HL-60 (cell line): ENCODE measurements around the gene FCMR.

Experiments used
- DNase-seq, 2 experiments: peaks; one replicate each; pipeline ENCODE4 v3.0.0-alpha.2; 2010 to 2020; ENCODE audit warnings: low read depth in 1 of 2, low spot score in 1 of 2
- H3K27ac ChIP-seq: fragments of 250-450 bp; sonication (Bioruptor Pico); replicated peaks from 2 replicates; pipeline ENCODE4 v1.5.1; 2020; ENCODE audit warnings: mild to moderate bottlenecking, moderate library complexity
- H3K27me3 ChIP-seq: fragments of 250-450 bp; sonication (Bioruptor Pico); 2 replicates; pipeline ENCODE4 v1.5.1; 2021; ENCODE audit warnings: mild to moderate bottlenecking, moderate library complexity; ENCODE audit not compliant: insufficient read depth, poor library complexity, severe bottlenecking
- H3K4me3 ChIP-seq: replicated peaks from 2 replicates; pipeline ENCODE4 v1.5.1; 2011; ENCODE audit warnings: mild to moderate bottlenecking, control low read depth, low read length; ENCODE audit not compliant: insufficient read depth
- GABPA ChIP-seq: IDR thresholded peaks from 2 replicates; pipeline ENCODE4 v1.6.1; 2012; ENCODE audit warnings: low read depth
- POLR2AphosphoS5 ChIP-seq: IDR thresholded peaks from 2 replicates; pipeline ENCODE4 v1.6.1; 2012; ENCODE audit warnings: low read depth
- SPI1 ChIP-seq: IDR thresholded peaks from 2 replicates; pipeline ENCODE4 v1.6.1; 2012; ENCODE audit warnings: low read depth, mild to moderate bottlenecking, borderline replicate concordance
- TF ChIP-seq, protein P1 (sequence below): IDR thresholded peaks from 2 replicates; pipeline ENCODE4 v1.6.1; 2012; ENCODE audit warnings: low read depth; ENCODE audit not compliant: insufficient replicate concordance
- TF ChIP-seq, protein P2 (sequence below): IDR thresholded peaks from one replicate; pipeline ENCODE4 v1.5.1; 2011; ENCODE audit warnings: low read length, control low read depth, inconsistent platforms; ENCODE audit not compliant: insufficient read depth

Gene FCMR

DNA sequence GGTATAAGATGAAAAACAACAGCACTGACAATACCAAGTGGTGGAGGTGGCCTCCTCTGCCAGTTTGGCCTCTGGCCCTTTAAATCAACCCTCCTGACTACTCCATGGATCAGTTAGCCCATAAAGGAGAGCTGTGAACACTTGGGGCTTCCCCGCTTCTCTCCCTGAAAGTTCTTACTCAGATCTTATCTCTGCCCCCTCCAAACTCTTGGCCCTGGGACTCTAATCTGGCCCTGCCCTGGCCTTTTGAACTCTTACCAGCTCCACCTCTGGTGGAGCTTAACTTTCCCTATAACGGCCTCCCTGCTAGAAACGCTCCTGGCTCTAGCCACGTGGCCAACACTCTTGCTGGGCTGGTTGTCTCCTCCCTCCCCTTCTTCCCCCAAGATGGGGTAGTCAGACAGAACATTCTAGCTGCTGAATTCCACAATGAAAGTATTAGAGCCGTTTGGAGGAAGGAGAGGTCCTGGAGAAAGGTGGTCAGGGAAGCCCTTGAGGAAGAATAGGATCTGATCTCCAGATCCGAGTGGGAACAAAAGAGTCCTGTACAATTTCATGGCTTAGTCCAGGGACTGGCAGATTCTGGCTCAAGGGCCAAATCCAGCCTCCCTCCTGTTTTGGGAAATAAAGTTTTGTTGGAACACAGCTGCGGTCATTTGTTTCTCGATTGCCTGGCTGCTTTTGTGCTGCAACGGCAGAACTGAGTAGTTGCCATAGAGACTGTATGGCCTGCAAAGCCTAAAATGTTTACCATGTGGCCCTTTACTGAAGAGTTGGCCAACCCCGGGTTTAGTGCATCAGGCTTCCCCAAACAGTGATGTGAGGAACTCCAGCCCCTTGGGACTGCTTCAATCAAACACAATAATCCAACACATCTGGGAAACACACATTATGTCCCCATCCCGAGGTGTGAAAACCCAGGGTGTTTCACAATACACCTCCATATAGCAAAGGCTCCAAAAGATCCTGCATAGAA is 34.0 kb upstream of the FCMR start:
- no peak for TF ChIP-seq GABPA
- TF ChIP-seq, protein P1, sequence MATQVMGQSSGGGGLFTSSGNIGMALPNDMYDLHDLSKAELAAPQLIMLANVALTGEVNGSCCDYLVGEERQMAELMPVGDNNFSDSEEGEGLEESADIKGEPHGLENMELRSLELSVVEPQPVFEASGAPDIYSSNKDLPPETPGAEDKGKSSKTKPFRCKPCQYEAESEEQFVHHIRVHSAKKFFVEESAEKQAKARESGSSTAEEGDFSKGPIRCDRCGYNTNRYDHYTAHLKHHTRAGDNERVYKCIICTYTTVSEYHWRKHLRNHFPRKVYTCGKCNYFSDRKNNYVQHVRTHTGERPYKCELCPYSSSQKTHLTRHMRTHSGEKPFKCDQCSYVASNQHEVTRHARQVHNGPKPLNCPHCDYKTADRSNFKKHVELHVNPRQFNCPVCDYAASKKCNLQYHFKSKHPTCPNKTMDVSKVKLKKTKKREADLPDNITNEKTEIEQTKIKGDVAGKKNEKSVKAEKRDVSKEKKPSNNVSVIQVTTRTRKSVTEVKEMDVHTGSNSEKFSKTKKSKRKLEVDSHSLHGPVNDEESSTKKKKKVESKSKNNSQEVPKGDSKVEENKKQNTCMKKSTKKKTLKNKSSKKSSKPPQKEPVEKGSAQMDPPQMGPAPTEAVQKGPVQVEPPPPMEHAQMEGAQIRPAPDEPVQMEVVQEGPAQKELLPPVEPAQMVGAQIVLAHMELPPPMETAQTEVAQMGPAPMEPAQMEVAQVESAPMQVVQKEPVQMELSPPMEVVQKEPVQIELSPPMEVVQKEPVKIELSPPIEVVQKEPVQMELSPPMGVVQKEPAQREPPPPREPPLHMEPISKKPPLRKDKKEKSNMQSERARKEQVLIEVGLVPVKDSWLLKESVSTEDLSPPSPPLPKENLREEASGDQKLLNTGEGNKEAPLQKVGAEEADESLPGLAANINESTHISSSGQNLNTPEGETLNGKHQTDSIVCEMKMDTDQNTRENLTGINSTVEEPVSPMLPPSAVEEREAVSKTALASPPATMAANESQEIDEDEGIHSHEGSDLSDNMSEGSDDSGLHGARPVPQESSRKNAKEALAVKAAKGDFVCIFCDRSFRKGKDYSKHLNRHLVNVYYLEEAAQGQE, result no peak
- TF ChIP-seq, protein P2, sequence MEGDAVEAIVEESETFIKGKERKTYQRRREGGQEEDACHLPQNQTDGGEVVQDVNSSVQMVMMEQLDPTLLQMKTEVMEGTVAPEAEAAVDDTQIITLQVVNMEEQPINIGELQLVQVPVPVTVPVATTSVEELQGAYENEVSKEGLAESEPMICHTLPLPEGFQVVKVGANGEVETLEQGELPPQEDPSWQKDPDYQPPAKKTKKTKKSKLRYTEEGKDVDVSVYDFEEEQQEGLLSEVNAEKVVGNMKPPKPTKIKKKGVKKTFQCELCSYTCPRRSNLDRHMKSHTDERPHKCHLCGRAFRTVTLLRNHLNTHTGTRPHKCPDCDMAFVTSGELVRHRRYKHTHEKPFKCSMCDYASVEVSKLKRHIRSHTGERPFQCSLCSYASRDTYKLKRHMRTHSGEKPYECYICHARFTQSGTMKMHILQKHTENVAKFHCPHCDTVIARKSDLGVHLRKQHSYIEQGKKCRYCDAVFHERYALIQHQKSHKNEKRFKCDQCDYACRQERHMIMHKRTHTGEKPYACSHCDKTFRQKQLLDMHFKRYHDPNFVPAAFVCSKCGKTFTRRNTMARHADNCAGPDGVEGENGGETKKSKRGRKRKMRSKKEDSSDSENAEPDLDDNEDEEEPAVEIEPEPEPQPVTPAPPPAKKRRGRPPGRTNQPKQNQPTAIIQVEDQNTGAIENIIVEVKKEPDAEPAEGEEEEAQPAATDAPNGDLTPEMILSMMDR, result no peak
- no peak for TF ChIP-seq SPI1
- no peak for TF ChIP-seq POLR2AphosphoS5
- no peak overlapping the region for H3K27ac ChIP-seq
- no peak for DNase-seq
- H3K27me3 ChIP-seq, result no peaks in the 10 kb centered on the region
- no peak overlapping the region for H3K4me3 ChIP-seq

DNA sequence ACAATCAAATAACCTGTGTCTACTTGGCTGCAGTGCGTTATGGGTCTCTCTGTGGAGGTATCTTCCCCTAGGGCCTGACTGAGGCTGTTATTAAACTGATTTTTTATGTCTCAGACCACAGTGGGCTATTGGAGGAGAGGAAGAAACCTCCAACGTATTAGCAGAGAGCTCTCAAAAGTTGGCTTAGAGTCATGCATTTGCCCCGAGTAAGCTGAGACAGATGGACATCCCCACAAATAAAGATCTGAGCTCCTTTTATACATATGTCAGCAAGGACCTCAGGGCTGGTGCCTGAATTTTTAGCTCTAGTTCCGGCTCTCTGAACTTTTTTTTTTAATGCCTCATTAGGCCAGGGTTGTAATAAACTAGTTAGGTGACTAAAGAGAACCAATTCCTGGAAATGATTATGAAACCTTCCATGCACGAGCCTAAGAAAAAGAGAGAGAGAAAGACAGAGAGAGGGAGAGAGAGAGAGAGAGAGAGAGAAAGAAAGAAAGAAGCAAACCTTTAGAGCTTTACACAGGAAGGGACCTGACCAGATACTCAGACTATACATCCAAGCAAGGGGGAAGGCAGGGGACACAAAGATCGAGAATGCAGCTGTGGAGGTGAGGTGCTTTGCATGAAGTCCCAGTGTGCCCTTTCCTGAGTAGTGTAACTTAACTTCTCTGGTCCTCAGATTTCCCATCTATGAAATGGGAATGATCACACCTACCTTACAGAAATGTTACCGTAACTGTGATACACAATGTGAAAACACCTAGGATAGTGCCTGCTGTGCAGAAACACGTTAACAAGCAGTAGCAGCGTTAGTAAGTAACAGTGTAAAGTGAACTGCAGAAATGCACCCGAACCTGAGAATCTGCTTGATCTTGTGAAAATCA is 33.0 kb upstream of the FCMR start:
- no peaks in the 10 kb centered on the region for H3K27me3 ChIP-seq
- no peak overlapping the region for H3K27ac ChIP-seq
- no peak for DNase-seq
- TF ChIP-seq POLR2AphosphoS5, result no peak
- H3K4me3 ChIP-seq, result no peak overlapping the region

DNA sequence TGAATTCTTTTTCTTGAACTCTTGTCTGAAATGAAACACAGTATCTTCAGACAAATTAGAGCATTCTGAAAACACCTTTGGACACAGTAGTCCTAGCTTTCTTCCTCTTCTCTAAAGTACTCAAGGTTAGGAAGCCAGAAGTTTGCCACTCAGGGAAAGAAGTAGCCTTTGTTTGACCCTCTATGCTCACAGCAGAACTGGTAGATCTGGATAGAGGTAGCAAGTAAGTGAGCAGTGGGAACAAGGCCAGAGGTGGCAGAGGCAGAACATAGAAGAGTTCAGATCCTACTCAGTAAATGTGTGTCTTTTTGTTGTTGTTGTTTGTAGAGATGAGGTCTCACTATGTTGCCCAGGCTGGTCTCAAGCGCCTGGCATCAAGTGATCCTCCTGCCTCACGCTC is 31.9 kb upstream of the FCMR start:
- Histone ChIP-seq H3K4me3 (no peak overlapping the region), H3K27ac (no peak overlapping the region), H3K27me3 (no peaks in the 10 kb centered on the region)
- DNase-seq, result no peak
- TF ChIP-seq, protein P2, result no peak
- no peak for TF ChIP-seq POLR2AphosphoS5
- no peak for TF ChIP-seq SPI1
- TF ChIP-seq, protein P1, result no peak
- TF ChIP-seq GABPA, result no peak

DNA sequence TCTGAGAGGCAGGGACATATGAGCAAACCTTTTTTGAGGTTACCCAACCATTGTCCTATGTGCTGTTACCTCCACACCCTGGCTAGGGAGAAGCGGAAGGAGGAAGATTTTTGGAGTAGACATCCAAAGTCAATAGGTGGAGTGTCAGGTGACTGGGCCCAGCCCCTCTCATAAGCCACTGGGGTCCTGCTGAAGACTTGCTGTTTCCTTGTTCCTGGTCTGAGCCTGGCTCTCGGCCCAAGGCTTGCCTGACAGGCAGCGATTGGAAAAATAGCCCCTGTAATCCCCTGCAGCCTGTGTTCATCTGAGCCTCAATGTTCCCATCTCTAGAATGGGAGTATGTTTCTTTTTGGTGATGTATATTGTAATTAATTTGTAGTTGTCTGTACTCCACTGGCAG is 31.4 kb upstream of the FCMR start:
- Histone ChIP-seq H3K27ac (no peak overlapping the region), H3K27me3 (no peaks in the 10 kb centered on the region), H3K4me3 (no peak overlapping the region)
- TF ChIP-seq, protein P2, result no peak
- TF ChIP-seq POLR2AphosphoS5, result no peak
- no peak for TF ChIP-seq GABPA
- no peak for TF ChIP-seq SPI1
- TF ChIP-seq, protein P1, result no peak
- DNase-seq, result no peak
